HG03064 (cell line): ENCODE data around the gene AMY2B.
"Not testable (repeated sequence)": the region's sequence is repeated elsewhere in the genome, so short reads cannot be mapped to it uniquely, and the experiment has no call there.

Experiments
- ATAC-seq: cut with Tn5 transposase; IDR thresholded peaks from one replicate; pipeline ENCODE4 v1.9.1; 2021; ENCODE audit warnings: low read depth; ENCODE audit not compliant: unreplicated experiment

AMY2B gene

DNA sequence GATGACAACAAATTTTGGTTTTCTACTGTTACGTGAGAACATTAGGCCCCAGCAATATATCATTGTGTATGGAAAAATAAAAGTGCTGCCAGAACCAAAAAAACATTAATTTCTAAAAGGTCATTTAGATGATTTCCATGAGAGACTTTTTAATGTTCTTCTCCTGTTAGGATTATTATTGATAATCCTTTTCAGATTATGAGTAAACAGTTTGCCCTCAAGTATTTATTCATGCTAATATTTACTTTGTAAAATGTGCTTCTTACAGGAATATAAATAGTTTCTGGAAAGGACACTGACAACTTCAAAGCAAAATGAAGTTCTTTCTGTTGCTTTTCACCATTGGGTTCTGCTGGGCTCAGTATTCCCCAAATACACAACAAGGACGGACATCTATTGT lies at the start of gene AMY2B:
Gene AMY2B, plus strand, starts transcription at position 301 of the 400 bp plus-strand sequence. Its CDS starts 14 bp downstream, at position 315.
- not testable (repeated sequence) for ATAC-seq

GRCh38 chr1:103523346-103523745 lies 48.0 kb upstream of the AMY2B start:
- no peak for ATAC-seq

GRCh38 chr1:103525114-103525606 lies 46.2 kb upstream of the AMY2B start:
- peak; percentile 46 for ATAC-seq

- peak; percentile 82 for ATAC-seq
Observed at GRCh38 chr1:103525607-103526507, 45.5 kb upstream of the AMY2B start, which contains the start of gene RNPC3. Gene RNPC3 (plus strand): TSS chr1:103525699. CDS start chr1:103526071, 372 bp downstream.

GRCh38 chr1:103527331-103527730 lies 44.1 kb upstream of the AMY2B start:
- no peak for ATAC-seq

- no peak for ATAC-seq
Observed at GRCh38 chr1:103529746-103530145, 41.6 kb upstream of the AMY2B start.

DNA sequence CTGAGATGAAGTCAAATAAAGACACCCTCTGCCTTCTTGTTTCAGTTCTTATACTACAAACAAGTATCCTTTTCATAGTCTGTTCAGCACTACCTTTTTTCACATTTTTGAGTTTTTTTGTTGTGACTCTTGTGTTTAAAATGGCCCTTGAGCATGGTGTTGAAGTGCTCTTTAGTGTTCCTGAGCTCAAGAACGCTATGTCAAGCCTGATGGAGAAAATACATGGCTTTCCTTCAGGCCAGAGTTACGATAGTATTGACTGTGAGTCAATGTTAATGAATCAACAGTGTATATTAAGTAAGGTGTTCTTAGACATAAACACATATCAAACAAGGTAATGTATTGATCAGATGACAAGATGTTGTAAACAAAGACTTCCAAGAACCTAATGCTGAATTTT lies 33.2 kb upstream of the AMY2B start:
- no peak for ATAC-seq

DNA sequence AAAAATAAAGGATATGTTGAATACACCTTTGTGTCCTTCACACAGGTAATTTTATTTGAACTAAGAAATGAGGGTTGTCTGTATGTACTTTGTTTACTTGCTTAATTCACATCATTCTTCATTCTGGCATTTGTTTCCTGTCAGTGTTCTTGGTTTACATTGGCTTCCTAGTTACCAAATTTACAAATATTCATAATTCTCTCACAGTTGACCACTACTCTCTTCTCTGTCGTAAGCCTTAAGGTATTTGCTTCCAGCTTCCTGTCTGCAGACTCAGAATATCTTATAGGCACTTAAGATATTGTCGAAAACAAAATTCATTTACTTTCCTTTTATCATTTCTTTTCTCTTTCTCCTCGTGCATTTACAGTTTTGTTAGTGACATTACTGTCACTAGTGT lies 30.0 kb upstream of the AMY2B start:
- ATAC-seq, result no peak

DNA sequence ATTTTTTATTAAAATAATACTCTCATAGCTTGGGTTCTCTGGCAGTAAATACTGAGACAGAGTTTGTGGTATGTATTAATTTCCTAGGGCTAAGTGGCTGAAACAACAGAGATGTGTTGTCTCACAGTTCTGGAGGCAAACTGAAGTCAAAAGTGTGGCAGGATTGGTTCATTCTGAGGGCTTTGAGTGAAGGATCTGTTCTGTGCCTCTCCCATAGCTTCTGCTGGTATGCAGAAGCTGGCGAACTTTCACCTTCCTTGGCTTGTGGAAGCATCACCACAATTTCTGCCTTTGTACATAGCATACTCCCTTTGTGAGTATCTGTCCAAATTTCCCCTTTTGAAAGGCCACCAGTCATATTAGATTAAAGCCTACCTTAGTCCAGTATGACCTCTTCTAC lies 24.9 kb upstream of the AMY2B start:
- ATAC-seq, result no peak

GRCh38 chr1:103547840-103548239 lies 23.5 kb upstream of the AMY2B start:
- ATAC-seq, result no peak

DNA sequence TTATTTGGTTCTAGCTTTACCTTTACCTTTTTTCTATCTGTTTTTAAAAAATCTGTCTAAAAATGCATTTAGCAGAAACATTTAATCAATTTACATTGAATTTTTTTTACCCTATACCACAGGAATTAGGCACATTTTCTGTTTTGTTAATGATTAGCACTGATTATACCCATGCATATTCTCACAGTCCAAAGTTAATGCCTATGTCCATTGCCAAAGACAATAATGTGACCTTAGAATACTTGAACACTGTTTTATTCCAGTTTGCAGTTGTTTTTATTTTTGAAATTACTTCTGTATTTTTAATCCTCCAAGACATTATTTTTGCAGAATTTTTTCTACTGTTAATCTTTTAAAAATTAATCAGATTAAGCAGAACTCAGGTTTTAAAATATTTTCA lies 11.0 kb upstream of the AMY2B start:
- ATAC-seq, result no peak

DNA sequence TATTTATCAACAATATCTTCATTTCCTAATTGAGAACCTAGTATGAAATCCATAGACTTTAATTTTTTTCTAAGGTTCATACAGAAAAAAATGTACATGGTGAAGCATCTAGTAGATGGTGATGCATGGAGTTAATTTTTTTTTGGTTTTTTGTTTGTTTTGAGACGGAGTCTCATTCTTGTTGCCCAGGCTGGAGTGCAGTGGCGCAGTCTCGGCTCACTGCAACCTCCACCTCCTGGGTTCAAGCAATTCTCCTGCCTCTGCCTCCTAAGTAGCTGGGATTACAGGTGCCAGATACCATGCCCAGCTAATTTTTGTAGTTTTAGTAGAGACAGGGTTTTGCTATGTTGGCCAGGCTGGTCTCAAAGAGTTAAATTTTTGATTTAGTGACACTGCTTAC lies 10.3 kb upstream of the AMY2B start:
- not testable (repeated sequence) for ATAC-seq

GRCh38 chr1:103561643-103562395 lies 9.6 kb upstream of the AMY2B start:
- ATAC-seq, result peak; percentile 89

- no peak for ATAC-seq
Observed at GRCh38 chr1:103563056-103563455, 8.3 kb upstream of the AMY2B start.

GRCh38 chr1:103569493-103569892 lies 1.9 kb upstream of the AMY2B start:
- ATAC-seq, result no peak

GRCh38 chr1:103576065-103576464 lies 4.7 kb downstream of the AMY2B start:
- no peak for ATAC-seq

- ATAC-seq, result not testable (repeated sequence)
Observed at GRCh38 chr1:103576784-103577183, 5.4 kb downstream of the AMY2B start.

- no peak for ATAC-seq
Observed at GRCh38 chr1:103582464-103582863, 11.1 kb downstream of the AMY2B start.

DNA sequence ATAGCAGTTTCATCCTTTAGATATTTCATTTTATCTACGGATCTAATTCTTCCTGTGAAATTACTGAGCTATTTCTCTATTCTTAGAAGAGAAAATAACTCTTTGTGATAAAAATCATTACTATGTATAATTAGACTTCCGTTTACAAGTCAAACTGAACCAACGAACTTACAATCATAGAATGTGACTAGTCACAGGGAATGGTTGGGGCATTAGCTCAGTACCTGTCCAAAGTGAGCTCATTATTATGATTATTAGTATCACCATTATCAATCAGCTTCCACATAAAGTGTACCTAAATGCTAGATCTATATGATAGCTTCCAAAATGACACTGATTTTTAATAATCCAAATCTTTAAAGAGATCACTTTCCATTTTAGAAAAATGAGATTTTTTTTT lies 12.5 kb downstream of the AMY2B start:
- no peak for ATAC-seq

GRCh38 chr1:103584537-103584936 lies 13.1 kb downstream of the AMY2B start:
- no peak for ATAC-seq

DNA sequence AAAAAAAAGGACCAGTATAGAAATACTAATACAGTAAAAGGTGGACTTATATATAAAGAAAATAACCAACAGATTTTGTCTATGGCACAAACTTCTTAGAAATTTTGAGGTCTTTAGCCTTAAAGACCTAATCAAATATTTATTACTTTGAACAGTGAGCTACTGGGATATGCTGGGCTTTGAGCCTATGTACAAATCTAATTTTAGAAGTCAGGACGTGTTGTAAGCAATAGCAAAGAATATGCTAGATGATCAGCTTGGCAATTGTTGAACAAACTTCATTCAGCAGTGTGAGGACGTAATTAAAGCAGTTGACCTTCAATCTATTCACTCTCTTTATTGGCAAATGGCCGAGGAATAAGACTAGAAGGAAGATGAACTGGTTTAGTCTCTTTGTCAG lies 31.4 kb downstream of the AMY2B start:
- not testable (repeated sequence) for ATAC-seq
